A673 (cell line): Measurements from ENCODE around the gene PGAP1. TPM values are rescaled to one million over a fixed set of nuclear protein-coding genes. Genes with fewer than 3 reads are reported as not detected.

ENCODE experiments used
- BruUV-seq: library from RNA; stranded (reverse); fragments of 400-500 nt; replicated peaks from 2 replicates; lab custom pipeline; 2021; lab: Mats Ljungman, UMichigan
- CTCF ChIA-PET: fragments of 300-600 bp; sonication (Branson Sonifier 250); formaldehyde crosslinking; loops from one replicate; lab custom pipeline; 2022; ENCODE audit warnings: antibody characterized with exemption; lab: Charles Lee
- POLR2A ChIA-PET: fragments of 300-600 bp; sonication (Branson Sonifier 250); formaldehyde crosslinking; loops from one replicate; lab custom pipeline; 2022; ENCODE audit warnings: antibody characterized with exemption; ENCODE audit not compliant: low non-redundant PET; lab: Charles Lee
- DNase-seq: peaks from one replicate; pipeline ENCODE4 v3.0.0-alpha.2; 2015; ENCODE audit warnings: low spot score
- H3K27ac ChIP-seq: fragments of 200-600 bp; sonication (generic); 2 replicates; pipeline ENCODE4 v1.5.1; 2016; ENCODE audit warnings: mixed run types, low read depth, mild to moderate bottlenecking, mixed read lengths, antibody characterized with exemption, low read length; ENCODE audit not compliant: poor library complexity, severe bottlenecking
- H3K27me3 ChIP-seq: fragments of 200-600 bp; sonication (generic); replicated peaks from 2 replicates; pipeline ENCODE4 v1.6.1; 2017; ENCODE audit warnings: mixed run types, low read depth, mild to moderate bottlenecking, mixed read lengths, antibody characterized with exemption, low read length; ENCODE audit not compliant: insufficient read depth, poor library complexity
- H3K36me3 ChIP-seq: fragments of 200-600 bp; sonication (generic); 2 replicates; pipeline ENCODE4 v1.6.1; 2016; ENCODE audit warnings: mixed run types, mild to moderate bottlenecking, mixed read lengths, antibody characterized with exemption, low read length; ENCODE audit not compliant: insufficient read depth, poor library complexity, severe bottlenecking
- H3K4me1 ChIP-seq: fragments of 200-600 bp; sonication (generic); 2 replicates; pipeline ENCODE4 v1.6.1; 2017; ENCODE audit warnings: mixed run types, mild to moderate bottlenecking, mixed read lengths, antibody characterized with exemption, low read length; ENCODE audit not compliant: insufficient read depth, poor library complexity, severe bottlenecking
- H3K4me3 ChIP-seq: fragments of 200-600 bp; sonication (generic); 2 replicates; pipeline ENCODE4 v1.5.1; 2016; ENCODE audit warnings: low read depth, mixed run types, mild to moderate bottlenecking, mixed read lengths, low read length; ENCODE audit not compliant: poor library complexity, severe bottlenecking
- H3K9me3 ChIP-seq: fragments of 200-600 bp; sonication (generic); 2 replicates; pipeline ENCODE4 v1.6.1; 2016; ENCODE audit warnings: mixed run types, low read depth, mild to moderate bottlenecking, mixed read lengths, antibody characterized with exemption, low read length; ENCODE audit not compliant: poor library complexity, severe bottlenecking
- EZH2 ChIP-seq: fragments of 200-600 bp; sonication (generic); IDR thresholded peaks from 2 replicates; pipeline ENCODE4 v1.6.1; 2017; ENCODE audit warnings: borderline replicate concordance, low read depth, mild to moderate bottlenecking, mixed read lengths, antibody characterized with exemption, low read length; ENCODE audit not compliant: poor library complexity, severe bottlenecking
- intact Hi-C: fragments of 100-400 bp; cut with micrococcal nuclease; formaldehyde crosslinking; loops from one replicate; pipeline ENCODE4 v1.10.0; 2022; ENCODE audit not compliant: unreplicated experiment
- total RNA-seq: library from RNA; stranded (reverse); gene quantifications from 2 replicates; pipeline ENCODE4 v1.2.3, GENCODE V29; 2021
- TF ChIP-seq, protein P1 (sequence below): fragments of 300-800, 200-600 bp; sonication (generic); conservative IDR thresholded peaks from 2 replicates; pipeline ENCODE4 v1.5.1; 2017; ENCODE audit warnings: low read depth, mild to moderate bottlenecking, antibody characterized with exemption, low read length, moderate library complexity, mixed read lengths

Gene PGAP1
- total RNA-seq, 1 experiment from 2014 or later, result 40.4 TPM

DNA sequence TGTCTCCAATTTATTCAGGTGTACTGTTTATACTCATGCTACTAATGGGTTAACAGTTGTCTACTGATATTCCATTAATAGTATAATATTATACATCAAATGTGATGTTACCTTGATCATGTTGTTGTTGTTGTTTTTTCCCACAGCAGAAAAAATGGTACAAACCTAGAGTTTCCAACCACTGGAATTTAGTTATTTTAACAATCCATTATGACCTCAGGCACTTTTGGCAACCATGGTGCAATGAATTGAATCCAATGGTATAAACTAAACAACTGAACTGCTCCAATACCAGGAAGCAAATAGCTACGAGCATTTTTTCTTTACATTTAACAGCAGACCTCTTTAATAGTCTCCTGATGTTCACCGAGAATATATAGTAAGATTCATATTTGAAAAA, 86.3 kb downstream of the PGAP1 start:
- TF ChIP-seq EZH2, result no peak
- TF ChIP-seq, protein P1, sequence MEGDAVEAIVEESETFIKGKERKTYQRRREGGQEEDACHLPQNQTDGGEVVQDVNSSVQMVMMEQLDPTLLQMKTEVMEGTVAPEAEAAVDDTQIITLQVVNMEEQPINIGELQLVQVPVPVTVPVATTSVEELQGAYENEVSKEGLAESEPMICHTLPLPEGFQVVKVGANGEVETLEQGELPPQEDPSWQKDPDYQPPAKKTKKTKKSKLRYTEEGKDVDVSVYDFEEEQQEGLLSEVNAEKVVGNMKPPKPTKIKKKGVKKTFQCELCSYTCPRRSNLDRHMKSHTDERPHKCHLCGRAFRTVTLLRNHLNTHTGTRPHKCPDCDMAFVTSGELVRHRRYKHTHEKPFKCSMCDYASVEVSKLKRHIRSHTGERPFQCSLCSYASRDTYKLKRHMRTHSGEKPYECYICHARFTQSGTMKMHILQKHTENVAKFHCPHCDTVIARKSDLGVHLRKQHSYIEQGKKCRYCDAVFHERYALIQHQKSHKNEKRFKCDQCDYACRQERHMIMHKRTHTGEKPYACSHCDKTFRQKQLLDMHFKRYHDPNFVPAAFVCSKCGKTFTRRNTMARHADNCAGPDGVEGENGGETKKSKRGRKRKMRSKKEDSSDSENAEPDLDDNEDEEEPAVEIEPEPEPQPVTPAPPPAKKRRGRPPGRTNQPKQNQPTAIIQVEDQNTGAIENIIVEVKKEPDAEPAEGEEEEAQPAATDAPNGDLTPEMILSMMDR, result no peak
- BruUV-seq, result no TSS peak
- no peak for DNase-seq
- Histone ChIP-seq H3K27me3 (no peaks in the 10 kb centered on the region), H3K36me3 (peaks cover 62% of the 10 kb centered on the region), H3K4me1 (no peaks in the 10 kb centered on the region), H3K4me3 (no peak overlapping the region), H3K27ac (no peak overlapping the region), H3K9me3 (no peaks in the 10 kb centered on the region)
- ChIA-PET POLR2A (no interaction called here), CTCF (no interaction called here)
- intact Hi-C loops, result no loop called here

DNA sequence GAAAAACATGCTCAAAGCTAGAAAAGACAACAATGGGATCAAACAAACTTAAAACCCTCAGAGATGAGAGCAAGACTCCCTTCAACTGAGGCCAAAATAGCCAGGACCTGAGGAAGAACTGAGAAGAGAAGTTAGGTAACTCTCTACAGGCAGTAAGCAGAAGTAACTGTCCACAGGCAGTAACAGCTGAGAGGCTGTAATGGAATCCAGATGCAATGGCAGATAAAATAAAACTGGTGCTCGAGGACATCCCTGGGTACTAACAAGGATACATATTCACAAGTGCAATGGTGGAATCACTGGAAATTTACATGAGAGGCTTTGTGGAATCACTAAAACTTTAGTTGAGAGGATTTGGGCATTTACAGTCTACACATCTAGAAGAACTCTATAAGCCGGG, 86.9 kb downstream of the PGAP1 start:
- POLR2A ChIA-PET, result no interaction called here
- H3K36me3 ChIP-seq, result peaks cover 61% of the 10 kb centered on the region
- no peaks in the 10 kb centered on the region for H3K27me3 ChIP-seq
- BruUV-seq, result no TSS peak
- TF ChIP-seq, protein P1, result no peak
- TF ChIP-seq EZH2, result no peak
- no peak overlapping the region for H3K4me3 ChIP-seq
- DNase-seq, result no peak
- H3K9me3 ChIP-seq, result no peaks in the 10 kb centered on the region
- no peak overlapping the region for H3K27ac ChIP-seq
- CTCF ChIA-PET, result no interaction called here
- H3K4me1 ChIP-seq, result no peaks in the 10 kb centered on the region
- intact Hi-C loops, result no loop called here

DNA sequence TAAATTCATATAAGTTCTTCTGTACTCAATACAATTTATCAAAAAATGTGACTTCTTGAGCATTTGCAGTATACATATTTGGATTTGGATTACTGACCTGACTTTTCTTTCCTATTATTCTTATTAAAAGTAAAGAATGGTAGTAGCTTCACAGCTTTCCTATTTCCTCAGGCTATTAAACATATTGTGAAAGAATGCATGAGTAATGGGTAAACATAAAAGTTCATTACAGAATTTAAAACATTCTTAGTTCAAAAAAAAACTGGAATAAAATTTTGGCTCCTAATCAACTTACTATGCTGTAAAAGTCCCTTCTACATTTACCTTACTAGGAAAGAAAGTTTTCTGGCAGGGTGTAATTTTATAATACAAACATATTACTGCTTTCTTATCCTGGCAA, 90.1 kb downstream of the PGAP1 start:
- TF ChIP-seq EZH2, result no peak
- TF ChIP-seq, protein P1, result no peak
- BruUV-seq, result no TSS peak
- CTCF ChIA-PET, result no interaction called here
- H3K27me3 ChIP-seq, result no peaks in the 10 kb centered on the region
- no peaks in the 10 kb centered on the region for H3K4me1 ChIP-seq
- no peak overlapping the region for H3K27ac ChIP-seq
- no peaks in the 10 kb centered on the region for H3K9me3 ChIP-seq
- intact Hi-C loops, result no loop called here
- H3K4me3 ChIP-seq, result no peak overlapping the region
- POLR2A ChIA-PET, result no interaction called here
- peaks cover 31% of the 10 kb centered on the region for H3K36me3 ChIP-seq
- DNase-seq, result no peak
